ENCODE measurements around the gene VMO1.

The VMO1 gene

DNA sequence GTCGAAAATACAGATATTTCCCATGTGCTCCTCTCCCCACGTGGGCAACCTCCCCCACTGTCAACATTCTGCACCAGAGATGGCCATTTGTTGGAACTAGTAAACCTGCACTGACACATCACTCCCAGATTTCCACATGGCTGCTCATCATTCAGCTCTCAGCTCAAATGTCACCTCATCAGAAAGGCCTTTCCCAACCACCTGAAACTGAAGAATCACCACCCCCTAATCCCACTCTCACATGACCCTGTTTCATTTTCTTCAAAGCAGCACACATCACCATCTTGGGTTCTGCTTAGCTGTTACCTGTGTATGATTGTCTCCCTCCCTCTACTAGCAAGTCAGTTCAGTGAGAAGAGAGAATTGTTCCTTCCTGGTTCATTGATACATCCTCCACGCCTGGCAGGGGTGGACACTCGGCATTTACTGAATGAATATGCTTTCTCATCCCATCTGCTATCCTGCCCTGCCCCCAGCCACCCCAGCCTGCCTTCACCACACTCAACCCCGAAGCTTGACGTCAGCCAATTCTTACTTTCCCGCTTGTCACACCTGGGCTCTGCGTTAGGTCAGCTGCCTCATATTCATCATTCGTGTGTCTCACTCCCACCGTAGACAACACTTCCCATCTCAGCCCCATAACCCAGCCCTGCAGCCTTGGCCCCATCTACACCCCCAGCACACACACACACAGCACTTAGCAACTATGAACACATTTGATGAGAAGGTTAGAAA lies 14.5 kb upstream of the VMO1 start:
- no peak for DNase-seq

DNA sequence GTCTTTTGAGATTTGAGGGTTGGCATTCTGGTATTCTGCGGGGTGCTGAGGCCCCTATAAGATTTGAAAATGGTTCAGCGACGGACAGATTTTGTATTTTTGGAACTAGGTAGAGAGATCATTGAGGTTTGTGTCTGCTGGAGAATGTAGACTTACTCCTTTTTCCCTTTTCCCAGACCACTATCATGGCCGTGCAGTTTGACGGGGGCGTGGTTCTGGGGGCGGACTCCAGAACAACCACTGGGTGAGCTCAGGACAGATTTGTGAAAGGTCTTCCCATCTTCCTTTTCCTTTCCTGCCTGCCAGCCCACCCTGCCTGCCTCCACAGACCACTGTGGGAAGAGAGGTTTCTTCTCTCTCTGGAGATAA lies 10.4 kb upstream of the VMO1 start:
- DNase-seq, result peak; percentile 46 to 67 (median 56)

DNA sequence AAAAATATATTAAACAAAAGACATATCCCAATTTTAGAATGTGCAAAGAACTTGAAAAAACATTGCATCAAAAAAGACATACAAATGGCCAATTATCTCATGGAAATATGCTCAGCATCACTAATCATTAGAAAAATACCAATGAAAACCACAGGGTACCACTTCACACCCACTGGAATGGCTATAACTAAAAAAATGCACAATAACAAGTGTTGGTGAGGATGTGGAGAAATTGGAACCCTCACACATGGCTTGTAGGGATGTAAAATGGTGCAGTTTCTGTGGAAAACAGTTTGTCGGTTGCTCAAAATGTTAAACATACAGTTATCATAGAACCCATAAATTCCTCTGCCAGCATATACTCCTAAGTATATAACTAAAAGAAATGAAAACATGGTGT lies 9.0 kb upstream of the VMO1 start:
- DNase-seq, result no peak

DNA sequence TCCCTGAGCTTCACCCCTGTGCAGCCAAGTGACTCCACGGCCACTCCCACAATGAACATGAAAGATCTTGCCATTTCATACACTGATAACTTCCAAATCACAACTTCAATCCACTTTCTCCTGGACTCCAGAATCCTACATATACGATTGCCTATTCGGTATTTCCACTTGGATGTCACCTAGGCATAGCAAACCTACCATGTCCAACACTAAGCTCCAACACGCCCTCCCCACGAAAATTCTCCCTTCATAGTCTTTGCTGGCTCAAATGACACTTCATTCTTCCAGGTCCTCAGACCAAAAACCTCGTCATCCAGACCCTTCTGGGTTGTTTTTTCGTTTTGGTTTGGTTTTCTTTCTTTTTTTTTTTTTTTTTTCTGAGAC lies 4.5 kb upstream of the VMO1 start:
- no peak for DNase-seq

DNA sequence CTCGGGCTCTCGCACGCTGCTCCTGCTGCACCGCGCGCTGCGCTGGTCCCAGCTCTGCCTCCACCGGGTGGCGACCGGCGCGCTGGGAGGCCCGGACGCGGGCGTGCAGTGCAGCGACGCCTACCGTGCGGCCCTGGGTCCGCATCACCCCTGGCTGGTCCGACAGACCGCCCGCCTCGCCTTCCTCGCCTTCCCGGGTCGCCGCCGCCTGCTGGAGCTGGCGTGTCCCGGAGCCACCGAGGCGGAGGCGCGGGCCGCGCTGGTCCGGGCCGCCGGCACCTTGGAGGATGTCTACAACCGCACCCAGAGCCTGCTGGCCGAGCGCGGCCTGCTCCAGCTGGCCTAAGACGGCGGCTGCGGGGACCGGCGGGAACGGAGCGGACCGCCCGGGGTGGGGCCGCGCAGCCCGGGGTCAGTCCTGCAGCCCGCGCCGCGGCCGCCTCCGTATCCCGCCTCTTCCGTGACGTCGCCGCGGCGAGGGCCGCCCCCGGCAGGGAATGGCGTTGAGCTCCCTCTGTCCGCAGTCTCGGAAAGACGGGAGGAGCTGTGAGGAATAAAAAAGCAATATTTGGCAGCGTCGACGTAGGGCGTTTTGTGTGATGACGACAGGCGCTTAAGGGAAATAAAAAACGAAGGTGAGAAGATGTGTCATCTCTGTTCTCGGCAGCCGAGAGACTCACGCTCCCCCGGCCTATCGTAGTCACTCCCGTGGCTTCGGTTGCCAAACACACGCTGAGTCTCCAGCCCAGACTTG lies 4.0 kb upstream of the VMO1 start:
- peak; percentile 88 to 95 (median 92) for DNase-seq

DNA sequence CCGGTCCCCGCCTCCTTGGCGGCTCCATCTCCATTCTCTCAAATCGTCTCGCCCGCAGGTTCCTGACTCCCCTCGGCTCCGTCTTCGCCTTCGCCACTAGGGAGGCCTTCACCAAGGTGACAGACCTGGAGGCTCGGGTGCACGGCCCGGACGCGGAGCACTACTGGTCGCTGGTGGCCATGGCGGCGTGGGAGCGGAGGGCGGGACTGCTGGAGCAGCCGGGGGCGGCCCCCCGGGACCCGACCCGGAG lies 3.5 kb upstream of the VMO1 start:
- DNase-seq, result no peak

DNA sequence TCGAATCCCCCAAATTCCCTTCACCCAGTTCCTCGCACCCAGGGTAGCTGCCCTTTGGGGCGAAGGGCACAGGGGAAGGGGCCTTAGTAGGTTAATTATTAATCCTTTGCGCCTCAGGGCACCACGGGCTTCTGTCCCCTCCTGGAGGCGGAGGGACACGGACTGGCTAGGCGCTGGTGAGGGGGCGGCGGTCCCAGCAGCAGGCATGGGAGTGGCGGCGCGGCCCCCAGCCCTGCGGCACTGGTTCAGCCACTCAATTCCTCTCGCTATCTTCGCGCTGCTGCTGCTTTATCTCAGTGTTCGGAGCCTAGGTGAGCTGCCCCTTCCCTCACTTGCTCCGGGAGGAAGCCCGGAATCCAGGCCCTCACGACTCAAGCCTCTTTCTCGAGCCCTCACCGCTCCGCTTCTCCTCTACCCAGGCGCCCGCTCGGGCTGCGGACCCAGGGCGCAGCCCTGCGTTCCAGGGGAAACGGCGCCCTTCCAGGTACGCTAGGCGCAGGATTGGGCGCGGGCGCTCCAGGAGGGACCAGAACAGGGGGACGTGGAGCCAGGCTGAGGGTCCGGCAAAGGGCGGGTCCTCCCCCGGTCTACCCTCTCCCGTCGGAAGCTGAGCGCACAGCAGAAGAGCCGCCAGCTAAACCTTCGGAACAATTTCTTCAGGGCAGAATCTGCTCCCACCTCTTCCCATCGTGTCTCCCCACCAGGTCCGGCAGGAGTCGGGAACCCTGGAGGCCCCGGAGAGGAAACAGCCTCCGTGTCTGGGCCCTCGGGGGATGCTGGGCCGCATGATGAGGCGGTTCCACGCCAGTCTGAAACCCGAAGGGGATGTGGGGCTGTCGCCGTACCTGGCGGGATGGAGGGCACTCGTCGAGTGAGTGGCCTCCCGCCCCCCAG lies 2.9 kb upstream of the VMO1 start, which contains the start of gene GLTPD2:
Gene GLTPD2 (plus strand): TSS at position 158 of the 894 bp plus-strand sequence. CDS start 48 bp downstream, at position 206.
- no peak for DNase-seq

DNA sequence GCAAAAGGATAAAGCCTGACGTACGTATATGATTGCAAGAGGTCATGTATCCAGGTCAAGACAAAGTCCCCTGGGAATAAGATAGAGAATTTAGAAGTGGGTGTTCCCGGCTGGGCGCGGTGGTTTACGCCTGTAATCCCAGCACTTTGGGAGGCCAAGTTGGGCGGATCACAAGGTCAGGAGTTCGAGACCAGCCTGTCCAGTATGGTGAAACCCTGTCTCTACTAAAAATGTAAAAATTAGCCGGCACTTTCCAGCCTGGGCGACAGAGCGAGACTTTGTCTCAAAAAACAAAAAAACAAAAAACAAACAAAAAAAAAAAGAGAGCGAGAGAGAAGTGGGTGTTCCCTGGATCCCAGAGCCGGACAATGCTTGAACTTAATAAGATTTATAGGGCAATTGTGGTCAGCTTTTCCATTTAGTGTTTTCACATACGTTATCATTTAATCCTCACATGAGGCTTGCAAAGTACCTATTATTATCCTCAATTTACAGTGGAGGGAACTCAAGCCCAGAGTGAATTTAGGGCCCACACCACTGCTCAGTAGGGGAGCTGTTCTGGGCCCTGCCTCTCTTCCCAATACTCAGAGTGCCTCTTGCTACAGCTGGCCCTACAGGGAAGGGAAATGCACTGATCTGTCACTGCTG lies 2.1 kb upstream of the VMO1 start:
- peak in 1 of 4 experiments; percentile 21 for DNase-seq

DNA sequence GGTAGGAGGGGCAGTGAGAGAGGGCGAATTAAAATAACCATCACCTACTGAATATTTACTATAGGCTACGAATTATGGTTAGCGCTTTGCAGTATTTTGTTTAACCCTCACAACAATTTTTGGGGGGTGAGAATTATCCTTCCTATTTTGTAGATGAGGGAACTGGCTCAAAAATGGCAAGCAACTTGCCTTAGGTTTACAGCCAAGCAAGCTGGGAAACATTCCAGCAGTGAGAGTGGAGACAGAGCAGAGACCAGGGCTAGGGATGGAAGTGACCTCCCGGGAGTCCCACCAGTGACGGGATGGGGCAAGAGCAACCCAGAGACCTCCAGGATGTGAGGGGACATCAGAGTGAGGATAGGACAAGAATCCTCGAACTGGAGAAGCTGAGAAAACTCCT lies 352 bp upstream of the VMO1 start:
- DNase-seq, result no peak

DNA sequence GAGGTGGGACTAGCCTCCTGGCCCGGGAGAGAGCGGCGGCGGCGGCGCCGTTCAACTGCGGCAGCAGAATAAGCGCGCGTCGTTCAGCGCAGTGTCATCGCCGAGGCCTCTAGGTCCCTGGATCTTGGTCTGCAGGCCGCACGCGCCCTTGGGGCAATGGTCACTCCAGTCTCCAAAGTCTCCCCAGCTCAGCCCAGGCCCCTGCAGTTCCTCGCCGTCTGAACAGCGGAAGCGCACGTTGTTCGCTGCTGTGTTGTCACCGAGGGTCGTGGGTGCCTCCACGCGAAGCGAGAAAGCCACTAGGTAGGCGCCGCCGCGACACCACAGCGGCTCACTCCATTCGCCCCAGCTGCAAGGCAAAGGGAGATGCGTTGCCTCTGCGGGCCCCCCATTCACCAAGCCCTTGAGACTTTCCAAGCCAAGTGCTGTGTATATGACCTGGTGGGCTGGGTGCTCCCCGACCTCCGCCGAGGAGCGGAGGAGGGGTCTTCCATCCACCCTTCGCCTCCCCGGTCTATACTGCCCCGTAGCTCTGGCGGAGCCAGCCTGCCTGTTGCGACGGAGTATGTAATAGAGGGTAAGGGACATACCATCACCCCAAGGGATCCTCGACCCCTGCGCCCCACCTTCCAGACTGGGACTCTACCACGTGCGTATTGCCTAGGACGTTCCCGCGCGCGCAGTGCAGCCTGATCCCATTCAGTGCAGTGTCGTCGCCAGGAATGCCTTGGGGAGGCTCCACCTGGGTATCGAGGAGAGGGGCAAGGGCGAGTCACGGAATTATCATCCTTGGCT lies 656 bp downstream of the VMO1 start:
- DNase-seq, result peak in 3 of 4 experiments; percentile 26 to 53 (median 36)

DNA sequence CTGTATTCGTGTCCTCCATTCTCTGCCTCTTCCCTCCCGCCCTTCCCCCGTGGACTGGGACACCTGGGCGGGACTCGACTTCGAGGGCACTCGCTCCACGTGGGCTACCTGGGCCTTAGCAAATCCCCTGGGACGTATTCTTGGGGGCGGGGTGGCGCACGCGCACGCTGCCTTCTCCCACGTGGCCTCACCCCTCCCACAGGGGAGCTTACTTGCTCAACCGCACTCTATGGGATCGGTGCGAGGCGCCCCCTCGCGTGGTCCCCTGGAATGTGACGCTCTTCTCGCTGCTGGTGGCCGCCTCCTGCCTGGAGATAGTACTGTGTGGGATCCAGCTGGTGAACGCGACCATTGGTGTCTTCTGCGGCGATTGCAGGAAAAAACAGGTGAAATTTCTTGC lies 3.5 kb downstream of the VMO1 start:
- DNase-seq, result peak; percentile 53 to 70 (median 60)

DNA sequence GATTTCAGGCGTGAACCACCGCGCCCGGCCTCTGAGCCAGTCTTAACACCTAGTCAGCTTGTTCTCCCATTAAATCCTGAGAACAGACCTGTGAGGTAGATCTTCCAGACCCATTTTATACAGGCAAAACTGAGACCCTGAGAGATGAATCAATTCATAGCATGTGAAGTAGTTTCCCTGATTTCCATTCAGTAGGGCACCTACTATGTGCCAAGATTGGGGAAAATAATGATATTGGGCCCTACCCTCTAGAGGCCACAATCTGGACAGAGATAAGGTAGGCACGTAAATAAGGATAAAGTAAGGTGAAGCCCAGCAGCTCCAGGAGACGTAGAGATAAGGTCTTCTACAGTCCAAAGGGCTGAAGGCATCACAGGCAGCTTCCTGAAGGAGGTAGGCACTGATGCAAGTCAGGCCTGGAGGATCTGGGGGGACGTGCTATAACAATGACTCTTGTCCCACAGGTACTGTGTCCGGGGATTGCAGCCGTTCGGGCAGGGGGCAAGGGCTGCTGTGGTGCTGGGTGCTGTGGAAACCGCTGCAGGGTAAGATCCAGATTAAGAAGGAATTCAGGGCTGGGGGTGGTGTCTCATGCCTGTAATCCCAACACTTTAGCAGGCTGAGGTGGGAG lies 5.7 kb downstream of the VMO1 start:
- no peak for DNase-seq

DNA sequence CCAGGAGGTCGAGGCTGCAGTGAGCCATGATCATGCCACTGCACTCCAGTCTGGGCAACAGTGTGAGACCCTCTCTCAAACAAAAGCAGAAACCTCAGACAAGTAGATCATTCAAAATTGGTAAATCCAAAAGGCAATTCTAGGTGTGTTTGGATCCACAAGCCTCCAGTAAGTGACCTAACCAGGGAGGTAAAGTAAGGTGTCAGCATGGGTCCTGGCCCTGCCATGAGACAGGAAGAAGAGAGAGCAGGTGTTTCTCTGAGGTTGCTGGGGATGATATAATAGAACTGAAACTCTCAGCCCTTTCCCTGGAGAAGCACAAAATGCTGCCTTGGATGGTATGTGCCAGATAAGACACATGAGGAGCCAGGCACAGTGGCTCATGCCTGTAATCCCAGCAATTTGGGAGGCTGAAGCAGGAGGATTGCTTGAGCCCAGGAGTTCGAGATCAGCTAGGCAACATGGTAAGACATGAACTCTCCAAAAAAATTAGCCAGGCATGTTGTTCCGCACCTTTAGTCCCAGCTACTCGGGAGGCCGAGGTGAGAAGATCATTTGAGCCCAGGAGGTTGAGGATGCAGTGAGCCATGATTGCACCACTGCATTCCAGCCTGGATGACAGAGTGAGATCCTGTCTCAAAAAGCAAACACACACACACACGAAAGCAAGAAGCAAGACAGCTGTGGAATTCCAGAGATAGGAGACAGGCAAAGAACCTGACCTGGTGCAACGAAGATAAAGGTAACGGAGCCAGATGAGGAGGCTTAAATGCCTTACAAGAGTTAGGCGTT lies 8.0 kb downstream of the VMO1 start:
- no peak for DNase-seq

DNA sequence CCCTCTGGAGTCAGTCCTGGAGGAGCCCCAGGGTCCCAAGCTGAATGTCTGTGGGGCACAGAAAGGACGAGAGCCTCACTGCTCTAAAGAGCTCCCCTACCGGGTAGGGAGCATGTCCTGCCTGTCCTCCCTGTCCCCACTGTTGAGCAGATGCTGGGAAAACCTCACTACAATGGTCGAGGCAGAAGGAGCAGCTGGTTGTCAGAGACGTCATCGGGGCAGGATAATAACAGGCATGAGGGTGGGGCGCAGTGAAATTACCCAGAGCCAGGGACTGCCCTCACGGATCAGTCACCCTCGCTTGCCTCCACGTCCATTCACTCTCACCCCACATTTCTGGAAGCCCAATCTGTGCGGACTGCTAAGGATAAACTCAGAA lies 13.9 kb downstream of the VMO1 start:
- DNase-seq, result no peak

DNA sequence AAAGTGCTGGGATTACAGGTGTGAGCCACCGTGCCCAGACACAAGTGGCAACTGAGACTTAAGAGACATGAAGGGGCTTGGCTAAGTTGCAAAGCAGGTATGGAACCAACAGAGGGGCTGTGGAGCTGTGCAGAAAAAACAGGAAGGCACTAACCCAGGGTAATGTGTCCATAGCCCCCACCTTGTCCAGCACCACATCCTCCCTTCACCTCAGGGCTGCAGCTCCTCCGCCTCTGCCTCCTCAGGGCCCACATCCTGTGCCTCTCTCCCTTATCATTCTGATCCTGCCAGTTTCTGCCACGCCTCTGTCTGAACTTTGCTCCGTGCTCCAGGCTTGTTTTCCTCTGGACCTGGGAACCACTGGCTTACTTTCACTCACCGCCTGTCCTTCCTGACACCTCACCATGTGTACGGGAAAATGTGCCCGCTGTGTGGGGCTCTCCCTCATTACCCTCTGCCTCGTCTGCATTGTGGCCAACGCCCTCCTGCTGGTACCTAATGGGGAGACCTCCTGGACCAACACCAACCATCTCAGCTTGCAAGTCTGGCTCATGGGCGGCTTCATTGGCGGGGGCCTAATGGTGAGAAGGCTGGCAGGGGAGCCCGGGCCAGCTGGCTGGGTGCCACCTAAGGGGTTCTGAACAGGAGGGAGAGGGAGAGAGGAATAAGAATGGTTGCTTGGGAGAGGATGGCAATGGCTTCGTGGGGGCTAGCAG lies 14.5 kb downstream of the VMO1 start, which contains the start of gene TM4SF5:
Gene TM4SF5 (plus strand): TSS at position 368 of the 716 bp plus-strand sequence. CDS start 37 bp downstream, at position 405.
- DNase-seq, result no peak

DNA sequence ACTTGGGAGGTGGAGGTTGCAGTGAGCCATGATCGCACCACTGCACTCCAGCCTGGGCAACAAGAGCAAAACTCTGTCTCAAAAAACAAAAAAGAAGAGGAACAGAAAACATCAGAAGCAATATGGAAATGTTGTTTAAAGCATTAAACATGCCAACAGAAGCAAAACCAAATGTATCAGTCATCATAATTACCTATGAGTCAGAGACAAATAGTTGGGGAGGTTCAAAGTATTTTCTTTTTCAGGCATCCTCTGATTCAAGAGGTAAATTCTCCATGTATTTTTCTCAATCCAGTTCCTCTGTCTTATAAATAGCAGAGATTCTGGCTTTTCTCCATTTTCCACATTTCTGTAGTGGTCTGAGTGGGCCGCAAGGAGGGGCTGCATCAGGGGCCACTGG lies 16.5 kb downstream of the VMO1 start:
- DNase-seq, result peak in 2 of 4 experiments; percentile 27 to 54

DNA sequence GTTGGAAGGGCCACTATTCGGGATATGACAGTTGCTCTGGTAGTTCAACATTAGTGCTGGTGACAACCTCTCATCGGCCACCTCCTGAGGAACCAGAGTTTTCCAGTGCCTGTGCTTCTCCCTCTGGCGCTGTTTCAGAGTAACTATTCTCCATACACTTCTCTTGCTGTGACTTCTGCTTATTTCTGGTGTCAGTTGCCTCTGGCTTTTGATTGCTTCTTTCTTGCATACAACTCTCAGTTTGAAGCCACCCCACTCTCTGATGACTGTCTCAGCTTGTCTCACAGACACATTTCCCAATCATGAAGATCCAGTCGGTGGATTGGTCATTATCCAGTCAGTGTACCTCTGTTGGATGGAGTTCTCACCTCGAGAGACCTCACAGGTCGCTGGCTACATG lies 17.9 kb downstream of the VMO1 start:
- DNase-seq, result peak; percentile 75 to 92 (median 84)

DNA sequence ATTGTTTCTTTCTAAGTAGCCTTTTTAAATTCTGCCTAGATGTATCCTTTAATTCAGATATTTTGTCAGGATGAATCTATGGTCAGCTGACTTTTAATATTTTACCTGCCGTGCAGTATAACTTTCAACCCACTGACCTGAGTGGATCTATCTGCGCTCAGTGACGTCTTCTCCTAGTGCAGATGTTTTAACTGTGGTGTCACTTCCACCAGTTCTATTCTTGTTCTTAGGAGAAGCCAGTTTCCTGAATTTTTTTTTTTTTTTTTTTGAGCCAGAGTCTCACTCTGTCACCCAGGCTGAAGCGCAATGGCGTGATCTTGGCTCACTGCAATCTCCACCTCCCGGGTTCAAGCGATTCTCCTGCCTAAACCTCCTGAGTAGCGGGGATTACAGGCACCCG lies 19.4 kb downstream of the VMO1 start:
- DNase-seq, result peak; percentile 66 to 89 (median 78)

DNA sequence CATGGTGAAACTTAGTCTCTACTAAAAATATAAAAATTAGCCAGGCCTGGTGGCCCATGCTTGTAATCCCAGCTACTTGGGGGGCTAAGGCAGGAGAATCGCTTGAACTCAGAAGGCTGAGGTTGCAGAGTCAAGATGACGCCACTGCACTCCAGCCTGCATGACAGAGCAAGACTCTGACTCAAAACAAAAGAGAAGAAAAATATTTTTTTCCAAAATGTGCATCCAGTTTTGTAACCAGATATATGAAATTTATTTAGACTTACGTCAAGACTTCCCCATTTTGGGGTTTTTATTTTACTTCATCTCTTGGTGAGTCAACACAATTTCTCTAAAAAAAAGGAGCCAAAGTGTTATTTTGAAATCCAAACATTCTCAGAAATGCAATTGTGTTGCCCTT lies 20.0 kb downstream of the VMO1 start:
- peak; percentile 83 to 98 (median 92) for DNase-seq

DNA sequence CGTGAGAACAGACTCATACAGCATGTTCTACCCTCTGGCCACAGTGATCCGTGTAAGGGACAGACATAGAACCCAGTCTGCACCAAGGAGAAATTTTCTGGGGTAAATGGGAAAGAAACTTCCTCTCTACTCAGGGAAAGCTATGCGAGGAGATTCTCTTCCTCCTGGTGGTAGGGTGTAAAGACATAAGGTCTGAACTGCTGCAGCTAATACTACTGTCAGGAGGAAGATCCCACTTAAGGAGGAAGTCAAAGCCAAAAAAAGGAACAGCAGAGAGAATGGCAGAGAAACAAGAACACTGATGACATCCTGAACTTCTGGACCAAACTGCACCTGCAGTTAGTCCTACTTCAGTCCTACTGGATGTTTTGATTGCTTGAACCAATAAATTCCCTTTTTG lies 21.6 kb downstream of the VMO1 start:
- peak; percentile 74 to 92 (median 86) for DNase-seq
